Keratinocyte (primary cell): ENCODE data around the gene CHEK2.

Source experiments
- EZH2 ChIP-seq: IDR thresholded peaks from one replicate; pipeline ENCODE4 v1.6.1; 2012; ENCODE audit warnings: inconsistent platforms, mild to moderate bottlenecking, low read length, moderate library complexity
- TF ChIP-seq, protein P1 (sequence below), 3 experiments: IDR thresholded peaks in 1 of 3; conservative IDR thresholded peaks in 1 of 3; optimal IDR thresholded peaks in 1 of 3; 2 replicates in 2 of 3; 3 replicates in 1 of 3; pipeline versions ENCODE3 to v1.5.1; 2011; ENCODE audit warnings: low read length in 3 of 3, mild to moderate bottlenecking in 3 of 3, moderate library complexity in 2 of 3, control low read depth in 1 of 3, inconsistent platforms in 1 of 3; ENCODE audit not compliant: insufficient read depth in 2 of 3; ENCODE audit errors: extremely low read depth in 1 of 3

DNA sequence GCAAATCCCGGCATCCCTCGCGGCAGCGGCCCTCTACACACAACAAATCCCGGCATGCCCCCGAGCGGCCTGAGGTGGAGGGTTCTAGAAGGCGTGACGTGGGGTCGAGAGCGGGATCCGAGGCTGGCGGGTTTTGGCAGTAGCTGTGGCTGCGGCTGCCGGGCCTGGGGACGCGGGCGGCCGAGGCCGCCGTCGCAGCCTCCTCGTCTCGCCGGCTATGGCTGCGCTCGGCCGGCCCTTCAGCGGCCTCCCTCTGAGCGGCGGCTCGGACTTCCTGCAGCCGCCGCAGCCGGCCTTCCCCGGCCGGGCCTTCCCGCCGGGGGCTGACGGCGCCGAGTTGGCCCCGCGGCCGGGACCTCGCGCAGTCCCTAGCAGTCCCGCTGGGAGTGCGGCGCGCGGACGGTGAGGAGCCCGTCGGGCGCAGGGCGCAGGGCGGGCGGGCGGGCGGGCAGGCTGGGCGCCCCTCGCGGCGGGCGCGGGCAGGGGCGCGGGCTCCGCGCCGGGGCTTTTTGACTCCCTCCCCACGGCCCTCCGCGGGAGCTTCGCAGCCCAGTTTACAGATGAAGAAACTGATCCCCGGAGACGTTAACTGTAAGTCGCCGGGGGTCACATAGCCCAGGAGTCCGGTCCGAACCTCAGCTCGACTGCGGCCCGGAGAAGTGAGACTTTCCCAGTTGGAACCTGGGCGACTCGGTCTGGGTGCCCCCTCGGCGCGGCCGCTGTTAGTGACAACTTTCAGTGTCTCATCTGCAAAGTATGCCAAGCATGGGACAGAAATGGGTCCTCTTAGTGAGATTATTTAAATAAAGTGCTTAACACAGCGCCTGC is 31.2 kb upstream of the CHEK2 start, which contains the start of gene CCDC117:
- TF ChIP-seq, protein P1, sequence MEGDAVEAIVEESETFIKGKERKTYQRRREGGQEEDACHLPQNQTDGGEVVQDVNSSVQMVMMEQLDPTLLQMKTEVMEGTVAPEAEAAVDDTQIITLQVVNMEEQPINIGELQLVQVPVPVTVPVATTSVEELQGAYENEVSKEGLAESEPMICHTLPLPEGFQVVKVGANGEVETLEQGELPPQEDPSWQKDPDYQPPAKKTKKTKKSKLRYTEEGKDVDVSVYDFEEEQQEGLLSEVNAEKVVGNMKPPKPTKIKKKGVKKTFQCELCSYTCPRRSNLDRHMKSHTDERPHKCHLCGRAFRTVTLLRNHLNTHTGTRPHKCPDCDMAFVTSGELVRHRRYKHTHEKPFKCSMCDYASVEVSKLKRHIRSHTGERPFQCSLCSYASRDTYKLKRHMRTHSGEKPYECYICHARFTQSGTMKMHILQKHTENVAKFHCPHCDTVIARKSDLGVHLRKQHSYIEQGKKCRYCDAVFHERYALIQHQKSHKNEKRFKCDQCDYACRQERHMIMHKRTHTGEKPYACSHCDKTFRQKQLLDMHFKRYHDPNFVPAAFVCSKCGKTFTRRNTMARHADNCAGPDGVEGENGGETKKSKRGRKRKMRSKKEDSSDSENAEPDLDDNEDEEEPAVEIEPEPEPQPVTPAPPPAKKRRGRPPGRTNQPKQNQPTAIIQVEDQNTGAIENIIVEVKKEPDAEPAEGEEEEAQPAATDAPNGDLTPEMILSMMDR (optimal IDR thresholded peaks at IDR 0.05 in 1 of 3, IDR thresholded peaks at IDR 0.05 in 1 of 3, conservative IDR thresholded peaks at IDR 0.05 in 1 of 3; ENCODE audit: extremely low read depth in 1 of 3, insufficient read depth in 2 of 3, low read length in 3 of 3), result peak in 1 of 3 experiments; percentile 13
- no peak for TF ChIP-seq EZH2
